ENCODE measurements around the gene CLDN4. TPM values are rescaled to one million over a fixed set of nuclear protein-coding genes. Genes with fewer than 3 reads are reported as not detected.

Gene CLDN4
- total RNA-seq, 2 experiments from 2014 or later, result 0.05 to 0.14 TPM

DNA sequence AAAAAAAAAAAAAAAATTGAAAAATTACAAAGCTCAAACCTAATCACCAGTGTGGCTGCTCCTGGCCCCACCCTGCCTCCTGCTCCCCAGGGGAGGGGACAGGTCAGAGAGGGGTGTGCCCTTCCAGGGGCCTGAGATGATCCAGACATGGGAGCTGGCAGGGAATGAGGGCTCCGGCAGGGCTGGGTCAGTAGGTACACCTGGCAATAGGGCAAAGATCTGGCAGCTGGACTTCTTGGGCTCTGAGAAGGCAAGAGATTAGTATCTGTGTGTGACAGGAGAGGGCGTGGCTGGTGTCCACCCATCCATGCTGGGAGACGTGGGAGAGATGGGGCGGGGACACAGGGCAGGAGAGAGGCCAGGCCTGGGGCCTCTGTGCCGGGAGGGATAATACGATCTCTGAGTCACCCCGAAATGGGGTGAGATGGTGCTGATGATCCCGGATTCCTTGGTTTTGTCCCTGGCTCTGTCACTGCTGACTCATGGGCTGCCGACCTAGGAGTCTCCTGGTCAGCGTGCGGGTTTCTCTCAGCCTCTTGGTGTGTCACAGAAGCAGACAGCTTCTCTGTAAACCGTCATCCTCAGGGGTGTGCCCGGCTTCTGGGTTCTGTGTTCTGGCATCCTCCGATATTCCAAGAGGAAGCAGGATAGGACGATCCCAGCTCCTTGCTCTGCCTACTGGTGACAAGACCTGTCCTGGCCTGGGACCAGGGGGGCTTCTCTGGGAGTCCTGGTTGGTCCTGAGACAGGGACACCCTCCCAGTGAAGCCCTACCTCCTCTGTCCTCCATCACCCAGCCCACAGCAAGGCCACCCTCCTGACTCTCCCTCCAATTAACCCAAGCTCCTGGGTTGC, 8.2 kb upstream of the CLDN4 start:
- Histone ChIP-seq H3K4me1 (ENCODE audit: insufficient read depth, low read length) (peaks cover 32% of the 10 kb centered on the region), H3K4me3 (ENCODE audit: low read length) (no peak overlapping the region), H3K27me3 (ENCODE audit: control insufficient read depth in 1 of 2, insufficient read depth in 2 of 2, low read length in 2 of 2) (no peaks in the 10 kb centered on the region), H3K27ac (ENCODE audit: low read depth in 1 of 2, low read length in 2 of 2) (no peak overlapping the region), H3K9me3 (ENCODE audit: control insufficient read depth in 1 of 2, insufficient read depth in 1 of 2, low read length in 2 of 2) (no peaks in the 10 kb centered on the region), H3K36me3 (ENCODE audit: insufficient read depth, low read length) (no peaks in the 10 kb centered on the region)
- TF ChIP-seq, protein P1, sequence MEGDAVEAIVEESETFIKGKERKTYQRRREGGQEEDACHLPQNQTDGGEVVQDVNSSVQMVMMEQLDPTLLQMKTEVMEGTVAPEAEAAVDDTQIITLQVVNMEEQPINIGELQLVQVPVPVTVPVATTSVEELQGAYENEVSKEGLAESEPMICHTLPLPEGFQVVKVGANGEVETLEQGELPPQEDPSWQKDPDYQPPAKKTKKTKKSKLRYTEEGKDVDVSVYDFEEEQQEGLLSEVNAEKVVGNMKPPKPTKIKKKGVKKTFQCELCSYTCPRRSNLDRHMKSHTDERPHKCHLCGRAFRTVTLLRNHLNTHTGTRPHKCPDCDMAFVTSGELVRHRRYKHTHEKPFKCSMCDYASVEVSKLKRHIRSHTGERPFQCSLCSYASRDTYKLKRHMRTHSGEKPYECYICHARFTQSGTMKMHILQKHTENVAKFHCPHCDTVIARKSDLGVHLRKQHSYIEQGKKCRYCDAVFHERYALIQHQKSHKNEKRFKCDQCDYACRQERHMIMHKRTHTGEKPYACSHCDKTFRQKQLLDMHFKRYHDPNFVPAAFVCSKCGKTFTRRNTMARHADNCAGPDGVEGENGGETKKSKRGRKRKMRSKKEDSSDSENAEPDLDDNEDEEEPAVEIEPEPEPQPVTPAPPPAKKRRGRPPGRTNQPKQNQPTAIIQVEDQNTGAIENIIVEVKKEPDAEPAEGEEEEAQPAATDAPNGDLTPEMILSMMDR (IDR thresholded peaks at IDR 0.05), result no peak
- ATAC-seq (ENCODE audit: poor library complexity), result no peak
- Mint-ChIP-seq H3K27me3 (peaks cover 4% of the 10 kb centered on the region), H3K27ac (no peak overlapping the region), H3K36me3 (ENCODE audit: low read depth) (no peaks in the 10 kb centered on the region), H3K4me3 (no peak overlapping the region), H3K9me3 (no peaks in the 10 kb centered on the region), H3K4me1 (ENCODE audit: low read depth) (peaks cover 26% of the 10 kb centered on the region)
- CTCF ChIA-PET, result no interaction called here
- no peak for DNase-seq
- intact Hi-C loops (cut with DNase I, micrococcal nuclease), result no loop called here
- POLR2A ChIA-PET, result interaction anchor here (1.4 kb wide), 1 partner anchor 20 kb away, joined by 3 read pairs; the partner anchor contains the start of gene METTL27

DNA sequence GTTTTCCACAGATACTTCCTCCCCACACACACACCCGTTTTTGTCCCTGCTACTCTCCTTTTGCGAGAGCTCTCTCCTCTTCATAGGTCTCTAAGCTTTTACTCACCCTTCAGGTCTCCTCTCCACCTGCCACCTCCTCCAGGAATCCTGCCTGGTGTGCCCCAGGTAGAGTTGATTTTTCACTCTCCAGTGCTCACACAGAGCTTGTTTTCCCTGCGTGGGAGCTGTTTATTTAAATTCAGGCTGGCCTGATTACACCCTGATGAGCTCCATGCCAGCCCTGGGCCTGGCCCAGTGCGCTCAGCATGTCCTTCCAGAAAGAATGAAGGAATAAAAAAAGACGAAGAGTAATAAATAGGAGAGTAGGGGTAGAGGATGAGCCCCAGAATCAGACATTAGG, 7.5 kb upstream of the CLDN4 start:
- ChIA-PET POLR2A (interaction anchor here (0.9 to 1.4 kb wide), 2 partner anchors 9 to 19 kb away, joined by 3 to 5 read pairs; partner anchors contain the start of gene METTL27), CTCF (no interaction called here)
- TF ChIP-seq, protein P1 (IDR thresholded peaks at IDR 0.05), result no peak
- H3K27ac Mint-ChIP-seq, result no peak overlapping the region
- no peaks in the 10 kb centered on the region for H3K9me3 ChIP-seq (ENCODE audit: control insufficient read depth in 1 of 2, insufficient read depth in 1 of 2, low read length in 2 of 2)
- peaks cover 33% of the 10 kb centered on the region for H3K4me1 Mint-ChIP-seq (ENCODE audit: low read depth)
- no peak for DNase-seq
- no peaks in the 10 kb centered on the region for H3K36me3 Mint-ChIP-seq (ENCODE audit: low read depth)
- no peaks in the 10 kb centered on the region for H3K9me3 Mint-ChIP-seq
- intact Hi-C loops (cut with DNase I, micrococcal nuclease), result no loop called here
- H3K36me3 ChIP-seq (ENCODE audit: insufficient read depth, low read length), result no peaks in the 10 kb centered on the region
- no peak overlapping the region for H3K27ac ChIP-seq (ENCODE audit: low read depth in 1 of 2, low read length in 2 of 2)
- H3K4me1 ChIP-seq (ENCODE audit: insufficient read depth, low read length), result peaks cover 39% of the 10 kb centered on the region
- H3K27me3 ChIP-seq (ENCODE audit: control insufficient read depth in 1 of 2, insufficient read depth in 2 of 2, low read length in 2 of 2), result no peaks in the 10 kb centered on the region
- no peak overlapping the region for H3K4me3 Mint-ChIP-seq
- H3K4me3 ChIP-seq (ENCODE audit: low read length), result no peak overlapping the region
- H3K27me3 Mint-ChIP-seq, result peaks cover 4% of the 10 kb centered on the region
- no peak for ATAC-seq (ENCODE audit: poor library complexity)

DNA sequence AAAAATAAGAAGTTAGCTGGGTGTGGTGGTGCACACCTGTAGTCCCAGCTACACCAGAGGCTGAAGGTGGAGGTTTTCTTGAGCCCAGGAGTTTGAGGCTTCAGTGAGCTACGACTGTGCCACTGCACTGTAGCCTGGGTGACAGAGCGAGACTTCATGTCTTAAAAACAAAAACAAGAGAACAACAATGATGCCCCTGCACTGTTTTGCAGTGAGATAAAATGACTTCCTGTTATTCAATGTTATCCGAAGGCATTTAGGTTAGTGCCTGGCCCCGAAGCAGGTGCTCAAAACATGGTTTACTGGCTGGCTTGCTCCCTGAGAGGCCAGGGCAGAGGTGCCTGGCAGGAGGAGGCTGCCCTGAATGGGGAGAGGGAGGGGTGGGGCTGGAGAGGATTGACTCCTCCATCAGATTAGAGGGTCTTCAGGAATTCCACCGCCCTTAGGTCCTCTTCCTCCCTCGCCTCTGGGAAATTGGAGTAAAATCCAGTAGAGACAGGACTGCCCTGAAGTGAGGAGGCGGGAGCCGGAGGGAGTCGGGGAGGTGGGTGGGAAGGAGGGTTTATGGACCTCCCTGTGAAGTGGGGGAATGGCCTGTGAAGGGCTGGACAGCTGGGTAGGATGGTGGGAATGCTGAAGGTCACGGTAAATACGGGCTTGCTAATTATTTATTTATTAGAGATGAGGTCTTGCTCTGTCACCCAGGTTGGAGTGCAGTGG, 6.8 kb upstream of the CLDN4 start:
- ChIA-PET CTCF (no interaction called here), POLR2A (interaction anchor here (0.9 to 1.4 kb wide), 2 partner anchors 9 to 18 kb away, joined by 3 to 5 read pairs; partner anchors contain the start of gene METTL27)
- intact Hi-C loops (cut with DNase I, micrococcal nuclease), result no loop called here
- no peak for DNase-seq
- TF ChIP-seq, protein P1 (IDR thresholded peaks at IDR 0.05), result no peak
- Mint-ChIP-seq H3K9me3 (no peaks in the 10 kb centered on the region), H3K27me3 (peaks cover 7% of the 10 kb centered on the region), H3K4me1 (ENCODE audit: low read depth) (peaks cover 40% of the 10 kb centered on the region), H3K27ac (peak overlapping the region; percentile 62), H3K4me3 (no peak overlapping the region), H3K36me3 (ENCODE audit: low read depth) (no peaks in the 10 kb centered on the region)
- peaks cover 47% of the 10 kb centered on the region for H3K4me1 ChIP-seq (ENCODE audit: insufficient read depth, low read length)
- no peaks in the 10 kb centered on the region for H3K36me3 ChIP-seq (ENCODE audit: insufficient read depth, low read length)
- no peak overlapping the region for H3K4me3 ChIP-seq (ENCODE audit: low read length)
- no peak overlapping the region for H3K27ac ChIP-seq (ENCODE audit: low read depth in 1 of 2, low read length in 2 of 2)
- H3K9me3 ChIP-seq (ENCODE audit: control insufficient read depth in 1 of 2, insufficient read depth in 1 of 2, low read length in 2 of 2), result no peaks in the 10 kb centered on the region
- no peaks in the 10 kb centered on the region for H3K27me3 ChIP-seq (ENCODE audit: control insufficient read depth in 1 of 2, insufficient read depth in 2 of 2, low read length in 2 of 2)
- ATAC-seq (ENCODE audit: poor library complexity), result peak; percentile 63
